ENCODE measurements around the gene FAM25G.

Gene FAM25G

DNA sequence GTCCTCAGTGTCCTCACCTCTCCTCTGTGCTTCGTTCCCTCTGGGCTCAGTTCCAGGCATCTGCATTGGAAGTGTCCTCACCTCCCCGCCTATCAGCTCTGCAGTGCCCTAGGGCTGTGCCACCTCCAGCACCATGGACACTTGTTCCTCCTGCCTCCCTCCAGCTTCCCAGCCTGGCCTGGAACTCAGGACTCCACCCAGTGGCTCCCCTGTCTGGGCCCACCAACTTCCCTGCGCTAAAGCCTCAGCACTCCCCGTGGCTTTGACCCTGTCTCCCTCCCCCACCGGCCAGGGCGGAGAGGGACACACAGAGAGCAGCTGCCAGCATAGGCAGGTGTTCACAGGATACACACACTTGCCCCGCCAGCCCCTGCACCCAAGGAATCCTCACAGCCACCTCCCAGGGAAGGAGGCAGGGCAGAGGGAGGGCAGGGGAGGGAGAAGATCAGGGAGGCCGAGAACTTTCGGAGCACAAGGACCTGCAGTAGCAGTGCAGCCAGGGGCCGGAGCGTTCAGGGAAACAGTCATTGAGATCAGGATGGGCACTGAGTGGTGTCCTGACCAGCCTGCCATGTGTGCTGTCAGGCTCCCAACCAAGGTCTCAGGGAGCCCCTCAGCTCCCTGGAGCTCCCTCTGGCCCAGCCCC is 38.9 kb downstream of the FAM25G start:
- Histone ChIP-seq H3F3A (ENCODE audit: insufficient read depth) (no peaks in the 10 kb centered on the region), H3K27ac (ENCODE audit: low read depth, low read length) (no peak overlapping the region), H3K9me2 (replicated peaks; ENCODE audit: insufficient read depth, low read length) (no peaks in the 10 kb centered on the region), H3K4me2 (ENCODE audit: low read depth, low read length, poor library complexity, severe bottlenecking) (no peak overlapping the region), H3K36me3 (ENCODE audit: low read length) (no peaks in the 10 kb centered on the region), H3K79me2 (ENCODE audit: insufficient read depth, low read length) (no peaks in the 10 kb centered on the region), H3K9ac (ENCODE audit: low read length) (no peak overlapping the region), H3K9me3 (ENCODE audit: insufficient read depth, low read length) (no peaks in the 10 kb centered on the region), H4K20me1 (ENCODE audit: low read depth, low read length) (no peaks in the 10 kb centered on the region), H2AFZ (ENCODE audit: low read depth, low read length, severe bottlenecking) (no peak overlapping the region), H3K4me3 (ENCODE audit: insufficient read depth, low read length, poor library complexity, severe bottlenecking) (no peak overlapping the region), H3K27me3 (ENCODE audit: low read length) (no peaks in the 10 kb centered on the region)
- TF ChIP-seq, protein P1, sequence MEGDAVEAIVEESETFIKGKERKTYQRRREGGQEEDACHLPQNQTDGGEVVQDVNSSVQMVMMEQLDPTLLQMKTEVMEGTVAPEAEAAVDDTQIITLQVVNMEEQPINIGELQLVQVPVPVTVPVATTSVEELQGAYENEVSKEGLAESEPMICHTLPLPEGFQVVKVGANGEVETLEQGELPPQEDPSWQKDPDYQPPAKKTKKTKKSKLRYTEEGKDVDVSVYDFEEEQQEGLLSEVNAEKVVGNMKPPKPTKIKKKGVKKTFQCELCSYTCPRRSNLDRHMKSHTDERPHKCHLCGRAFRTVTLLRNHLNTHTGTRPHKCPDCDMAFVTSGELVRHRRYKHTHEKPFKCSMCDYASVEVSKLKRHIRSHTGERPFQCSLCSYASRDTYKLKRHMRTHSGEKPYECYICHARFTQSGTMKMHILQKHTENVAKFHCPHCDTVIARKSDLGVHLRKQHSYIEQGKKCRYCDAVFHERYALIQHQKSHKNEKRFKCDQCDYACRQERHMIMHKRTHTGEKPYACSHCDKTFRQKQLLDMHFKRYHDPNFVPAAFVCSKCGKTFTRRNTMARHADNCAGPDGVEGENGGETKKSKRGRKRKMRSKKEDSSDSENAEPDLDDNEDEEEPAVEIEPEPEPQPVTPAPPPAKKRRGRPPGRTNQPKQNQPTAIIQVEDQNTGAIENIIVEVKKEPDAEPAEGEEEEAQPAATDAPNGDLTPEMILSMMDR (IDR thresholded peaks at IDR 0.05; ENCODE audit: insufficient read depth, low read length, poor library complexity, severe bottlenecking): no peak
- TF ChIP-seq EZH2phosphoT487 (conservative IDR thresholded peaks at IDR 0.05; ENCODE audit: low read length): no peak

DNA sequence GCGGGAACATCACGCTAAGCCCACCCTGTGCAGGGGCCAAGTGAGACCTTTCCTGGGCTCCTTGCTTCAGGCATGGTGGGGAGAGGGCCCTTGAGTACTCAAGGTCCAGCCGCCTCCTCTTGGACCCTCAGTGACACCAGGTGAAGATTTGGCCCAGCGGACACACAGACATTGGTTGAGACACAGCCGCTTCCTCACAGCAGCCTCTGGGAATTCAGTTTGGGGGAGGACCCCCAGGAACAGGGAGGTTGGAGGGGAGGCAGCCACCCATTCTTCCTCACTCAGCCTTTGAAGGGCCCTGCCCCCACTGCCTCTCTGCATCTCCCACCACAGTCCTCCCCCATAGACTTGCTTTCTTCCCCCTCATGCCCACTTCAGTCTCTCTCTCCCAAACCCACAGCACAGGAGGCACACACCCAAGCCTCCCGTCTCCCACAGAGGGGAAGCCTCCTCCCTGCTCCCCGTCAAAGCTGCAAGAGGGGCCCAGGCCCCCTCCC is 39.5 kb downstream of the FAM25G start:
- Histone ChIP-seq H2AFZ (ENCODE audit: low read depth, low read length, severe bottlenecking) (no peak overlapping the region), H4K20me1 (ENCODE audit: low read depth, low read length) (no peaks in the 10 kb centered on the region), H3K9me2 (replicated peaks; ENCODE audit: insufficient read depth, low read length) (no peaks in the 10 kb centered on the region), H3F3A (ENCODE audit: insufficient read depth) (no peaks in the 10 kb centered on the region), H3K9me3 (ENCODE audit: insufficient read depth, low read length) (no peaks in the 10 kb centered on the region), H3K4me2 (ENCODE audit: low read depth, low read length, poor library complexity, severe bottlenecking) (no peak overlapping the region), H3K9ac (ENCODE audit: low read length) (no peak overlapping the region), H3K36me3 (ENCODE audit: low read length) (no peaks in the 10 kb centered on the region), H3K79me2 (ENCODE audit: insufficient read depth, low read length) (no peaks in the 10 kb centered on the region), H3K4me3 (ENCODE audit: insufficient read depth, low read length, poor library complexity, severe bottlenecking) (no peak overlapping the region), H3K27me3 (ENCODE audit: low read length) (no peaks in the 10 kb centered on the region), H3K27ac (ENCODE audit: low read depth, low read length) (no peak overlapping the region)
- TF ChIP-seq EZH2phosphoT487 (conservative IDR thresholded peaks at IDR 0.05; ENCODE audit: low read length): no peak
- TF ChIP-seq, protein P1 (IDR thresholded peaks at IDR 0.05; ENCODE audit: insufficient read depth, low read length, poor library complexity, severe bottlenecking): no peak

DNA sequence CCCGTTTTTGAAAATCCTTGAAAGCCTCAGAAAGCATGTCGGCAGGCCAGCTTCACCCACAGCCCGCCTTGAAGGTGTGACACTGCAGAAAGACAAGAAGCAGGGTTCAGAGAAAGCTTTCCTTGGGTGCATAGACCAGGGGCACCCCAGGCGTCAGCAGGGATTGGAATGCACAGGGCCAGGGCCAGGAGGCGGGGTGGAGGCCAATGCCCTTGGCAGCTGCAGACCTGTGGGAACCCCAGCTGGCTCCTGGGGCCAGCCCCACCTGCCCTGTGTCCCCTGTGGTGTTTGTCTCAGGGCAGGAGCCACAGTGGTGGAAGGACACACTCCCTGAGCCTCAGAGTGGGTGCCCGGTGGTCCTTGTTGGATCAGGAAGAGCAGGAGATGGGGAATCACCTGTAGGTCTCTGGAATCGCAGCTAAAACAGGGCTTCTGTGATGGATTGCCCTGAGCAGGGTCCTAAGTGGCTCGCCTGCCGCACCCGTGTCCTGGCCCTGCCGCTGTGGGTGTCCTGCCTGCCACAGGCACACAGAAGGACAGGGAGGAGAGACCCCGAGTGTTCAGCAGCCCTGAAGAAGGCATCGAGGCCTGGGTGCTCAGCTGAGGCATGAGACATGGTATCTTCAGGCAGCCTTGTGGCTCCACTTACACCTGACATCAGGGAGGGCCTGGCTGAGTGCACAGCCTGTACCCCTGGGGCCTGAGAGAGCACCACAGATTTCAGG is 40.1 kb downstream of the FAM25G start:
- Histone ChIP-seq H2AFZ (ENCODE audit: low read depth, low read length, severe bottlenecking) (no peak overlapping the region), H3K4me2 (ENCODE audit: low read depth, low read length, poor library complexity, severe bottlenecking) (no peak overlapping the region), H3K27me3 (ENCODE audit: low read length) (no peaks in the 10 kb centered on the region), H3K9ac (ENCODE audit: low read length) (no peak overlapping the region), H3K9me2 (replicated peaks; ENCODE audit: insufficient read depth, low read length) (no peaks in the 10 kb centered on the region), H3K9me3 (ENCODE audit: insufficient read depth, low read length) (no peaks in the 10 kb centered on the region), H3K4me3 (ENCODE audit: insufficient read depth, low read length, poor library complexity, severe bottlenecking) (no peak overlapping the region), H3K79me2 (ENCODE audit: insufficient read depth, low read length) (no peaks in the 10 kb centered on the region), H3F3A (ENCODE audit: insufficient read depth) (no peaks in the 10 kb centered on the region), H3K36me3 (ENCODE audit: low read length) (no peaks in the 10 kb centered on the region), H3K27ac (ENCODE audit: low read depth, low read length) (no peak overlapping the region), H4K20me1 (ENCODE audit: low read depth, low read length) (no peaks in the 10 kb centered on the region)
- TF ChIP-seq EZH2phosphoT487 (conservative IDR thresholded peaks at IDR 0.05; ENCODE audit: low read length): no peak
- TF ChIP-seq, protein P1 (IDR thresholded peaks at IDR 0.05; ENCODE audit: insufficient read depth, low read length, poor library complexity, severe bottlenecking): no peak
